Immature natural killer cell (primary cell): ENCODE measurements around the gene TXNRD1. TPM values are rescaled to one million over a fixed set of nuclear protein-coding genes. Genes with fewer than 3 reads are reported as not detected.
"Not testable (repeated sequence)": the region's sequence is repeated elsewhere in the genome, so short reads cannot be mapped to it uniquely, and the experiment has no call there.

Source experiments
- DNase-seq, 3 donors: peaks; one replicate each; pipeline ENCODE4 v3.0.0; 2022; ENCODE audit warnings: mixed read lengths in 1 of 3
- H3K27ac Mint-ChIP-seq, 6 donors: one replicate each; pipeline ENCODE4 v1.8.0; 2020; ENCODE audit warnings: mixed read lengths in 6 of 6, mild to moderate bottlenecking in 5 of 6, inconsistent platforms in 4 of 6, moderate library complexity in 3 of 6
- H3K27me3 Mint-ChIP-seq, 3 donors: one replicate each; pipeline ENCODE4 v1.8.0; 2020 to 2021; ENCODE audit warnings: low read depth in 3 of 3, mild to moderate bottlenecking in 3 of 3, mixed read lengths in 3 of 3, moderate library complexity in 3 of 3, inconsistent platforms in 1 of 3
- H3K36me3 Mint-ChIP-seq, 3 donors: one replicate each; pipeline ENCODE4 v1.8.0; 2020; ENCODE audit warnings: mixed read lengths in 3 of 3, inconsistent platforms in 2 of 3, mild to moderate bottlenecking in 2 of 3
- H3K4me1 Mint-ChIP-seq, 2 donors: one replicate each; pipeline ENCODE4 v1.8.0; 2020; ENCODE audit warnings: inconsistent platforms in 2 of 2, mild to moderate bottlenecking in 2 of 2, mixed read lengths in 2 of 2, moderate library complexity in 1 of 2
- H3K4me3 Mint-ChIP-seq, 5 donors: one replicate each; pipeline ENCODE4 v1.8.0; 2020; ENCODE audit warnings: mild to moderate bottlenecking in 5 of 5, mixed read lengths in 5 of 5, inconsistent platforms in 3 of 5, moderate library complexity in 3 of 5
- H3K9me3 Mint-ChIP-seq, 6 donors: one replicate each; pipeline ENCODE4 v1.8.0; 2020; ENCODE audit warnings: mild to moderate bottlenecking in 6 of 6, mixed read lengths in 6 of 6, inconsistent platforms in 4 of 6, moderate library complexity in 3 of 6
- polyA plus RNA-seq, 3 donors: library from polyadenylated mRNA; unstranded; fragments of 300-500 nt; fragmentation: Illumina TruSeq; gene quantifications; one replicate each; pipeline ENCODE4 v1.2.3, GENCODE V29; 2021

Gene TXNRD1
- polyA plus RNA-seq, 3 donors from 2014 or later = 30.4 to 53.7 (median 51.0) TPM

GRCh38 chr12:104286516-104287482 is 71.2 kb downstream of the TXNRD1 start:
- H3K4me3 Mint-ChIP-seq = peak overlapping the region; percentile 90 to 98 (median 96)
- peak overlapping the region; percentile 94 to 99 (median 96) for H3K27ac Mint-ChIP-seq
- peak; percentile 86 to 89 (median 88) for DNase-seq
- H3K36me3 Mint-ChIP-seq = peaks cover 0 to under 1% (median 0%) of the 10 kb centered on the region in 3 donors
- peaks cover 6 to 12% (median 9%) of the 10 kb centered on the region in 3 donors for H3K27me3 Mint-ChIP-seq
- H3K9me3 Mint-ChIP-seq = no peaks in the 10 kb centered on the region
- peaks cover 40 to 44% of the 10 kb centered on the region in 2 donors for H3K4me1 Mint-ChIP-seq

- Mint-ChIP-seq H3K27me3 (peaks cover 6 to 12% (median 7%) of the 10 kb centered on the region in 3 donors), H3K27ac (peak overlapping the region; percentile 94 to 99 (median 96)), H3K4me1 (peaks cover 47 to 63% of the 10 kb centered on the region in 2 donors), H3K36me3 (peaks cover 4 to 12% (median 6%) of the 10 kb centered on the region in 3 donors), H3K4me3 (peak overlapping the region; percentile 90 to 98 (median 96)), H3K9me3 (no peaks in the 10 kb centered on the region)
- peak; percentile 80 to 81 (median 81) for DNase-seq
These were observed 73.2 kb downstream of the TXNRD1 start for GRCh38 chr12:104288635-104289274.

- no peak for DNase-seq
- H3K4me1 Mint-ChIP-seq = peaks cover 49 to 71% of the 10 kb centered on the region in 2 donors
- peaks cover 6 to 11% (median 7%) of the 10 kb centered on the region in 3 donors for H3K27me3 Mint-ChIP-seq
- H3K9me3 Mint-ChIP-seq = no peaks in the 10 kb centered on the region
- H3K4me3 Mint-ChIP-seq = no peak overlapping the region
- no peak overlapping the region for H3K27ac Mint-ChIP-seq
- peaks cover 4 to 12% (median 12%) of the 10 kb centered on the region in 3 donors for H3K36me3 Mint-ChIP-seq
These were observed 74.7 kb downstream of the TXNRD1 start for GRCh38 chr12:104290320-104290719.

GRCh38 chr12:104290855-104291254 is 75.3 kb downstream of the TXNRD1 start:
- no peak for DNase-seq
- peaks cover 4 to 16% (median 14%) of the 10 kb centered on the region in 3 donors for H3K36me3 Mint-ChIP-seq
- H3K4me3 Mint-ChIP-seq = no peak overlapping the region
- H3K4me1 Mint-ChIP-seq = peaks cover 47 to 73% of the 10 kb centered on the region in 2 donors
- H3K27me3 Mint-ChIP-seq = peaks cover 6 to 11% (median 7%) of the 10 kb centered on the region in 3 donors
- no peak overlapping the region for H3K27ac Mint-ChIP-seq
- H3K9me3 Mint-ChIP-seq = no peaks in the 10 kb centered on the region

GRCh38 chr12:104291867-104292524 is 76.4 kb downstream of the TXNRD1 start:
- DNase-seq = no peak
- Mint-ChIP-seq H3K4me3 (no peak overlapping the region), H3K27ac (peak overlapping the region in 1 of 6 donors; percentile 38), H3K27me3 (peaks cover 2 to 8% (median 3%) of the 10 kb centered on the region in 3 donors), H3K36me3 (peaks cover 4 to 16% (median 14%) of the 10 kb centered on the region in 3 donors), H3K4me1 (peaks cover 41 to 70% of the 10 kb centered on the region in 2 donors), H3K9me3 (no peaks in the 10 kb centered on the region)

GRCh38 chr12:104292872-104293794 is 77.6 kb downstream of the TXNRD1 start:
- H3K4me1 Mint-ChIP-seq = peaks cover 37 to 67% of the 10 kb centered on the region in 2 donors
- no peak for DNase-seq
- peak overlapping the region in 1 of 6 donors; percentile 64 for H3K27ac Mint-ChIP-seq
- no peaks in the 10 kb centered on the region for H3K9me3 Mint-ChIP-seq
- peaks cover 4 to 16% (median 14%) of the 10 kb centered on the region in 3 donors for H3K36me3 Mint-ChIP-seq
- peaks cover 0 to 5% (median 0%) of the 10 kb centered on the region in 3 donors for H3K27me3 Mint-ChIP-seq
- no peak overlapping the region for H3K4me3 Mint-ChIP-seq

- H3K36me3 Mint-ChIP-seq = peaks cover 4 to 16% (median 14%) of the 10 kb centered on the region in 3 donors
- H3K9me3 Mint-ChIP-seq, H3K27ac Mint-ChIP-seq, H3K27me3 Mint-ChIP-seq, DNase-seq, H3K4me3 Mint-ChIP-seq: not testable (repeated sequence)
- H3K4me1 Mint-ChIP-seq = peaks cover 28 to 59% of the 10 kb centered on the region in 2 donors
These were observed 78.7 kb downstream of the TXNRD1 start for GRCh38 chr12:104294158-104294859.

GRCh38 chr12:104294927-104295668 is 79.5 kb downstream of the TXNRD1 start:
- H3K27me3 Mint-ChIP-seq = no peaks in the 10 kb centered on the region
- peaks cover 24 to 54% of the 10 kb centered on the region in 2 donors for H3K4me1 Mint-ChIP-seq
- peaks cover 4 to 16% (median 14%) of the 10 kb centered on the region in 3 donors for H3K36me3 Mint-ChIP-seq
- DNase-seq = no peak
- no peak overlapping the region for H3K4me3 Mint-ChIP-seq
- no peaks in the 10 kb centered on the region for H3K9me3 Mint-ChIP-seq
- peak overlapping the region in 1 of 6 donors; percentile 19 for H3K27ac Mint-ChIP-seq

GRCh38 chr12:104295954-104296353 is 80.4 kb downstream of the TXNRD1 start:
- Mint-ChIP-seq H3K27me3 (no peaks in the 10 kb centered on the region), H3K4me1 (peaks cover 24 to 54% of the 10 kb centered on the region in 2 donors), H3K4me3 (no peak overlapping the region), H3K36me3 (peaks cover 4 to 16% (median 14%) of the 10 kb centered on the region in 3 donors), H3K9me3 (no peaks in the 10 kb centered on the region), H3K27ac (no peak overlapping the region)
- no peak for DNase-seq

GRCh38 chr12:104296718-104297117 is 81.1 kb downstream of the TXNRD1 start:
- no peaks in the 10 kb centered on the region for H3K27me3 Mint-ChIP-seq
- peaks cover 4 to 16% (median 14%) of the 10 kb centered on the region in 3 donors for H3K36me3 Mint-ChIP-seq
- no peaks in the 10 kb centered on the region for H3K9me3 Mint-ChIP-seq
- peaks cover 24 to 55% of the 10 kb centered on the region in 2 donors for H3K4me1 Mint-ChIP-seq
- no peak for DNase-seq
- H3K27ac Mint-ChIP-seq = no peak overlapping the region
- H3K4me3 Mint-ChIP-seq = no peak overlapping the region

GRCh38 chr12:104297477-104298113 is 82.0 kb downstream of the TXNRD1 start:
- Mint-ChIP-seq H3K27me3 (no peaks in the 10 kb centered on the region), H3K36me3 (peaks cover 4 to 16% (median 9%) of the 10 kb centered on the region in 3 donors), H3K27ac (peak overlapping the region in 3 of 6 donors; percentile 6 to 78 (median 48)), H3K9me3 (no peaks in the 10 kb centered on the region), H3K4me1 (peaks cover 19 to 50% of the 10 kb centered on the region in 2 donors), H3K4me3 (no peak overlapping the region)
- DNase-seq = no peak
